Effector CD4-positive, alpha-beta T cell (primary cell): ENCODE results near the gene GRAP2.
A peak's percentile ranks its signal among the peaks of the same experiment; 100 is the strongest.
"Not testable (repeated sequence)": the region's sequence is repeated elsewhere in the genome, so short reads cannot be mapped to it uniquely, and the experiment has no call there.

Source experiments
- DNase-seq: peaks from one replicate; pipeline ENCODE4 v3.0.0-alpha.2; 2020
- total RNA-seq: gene quantifications from one replicate; lab custom pipeline; 2026; lab: John Stamatoyannopoulos, UW

The GRAP2 gene
- 67.0 reads per million, percentile 74 among the genes with 10 or more reads in this experiment for total RNA-seq

DNA sequence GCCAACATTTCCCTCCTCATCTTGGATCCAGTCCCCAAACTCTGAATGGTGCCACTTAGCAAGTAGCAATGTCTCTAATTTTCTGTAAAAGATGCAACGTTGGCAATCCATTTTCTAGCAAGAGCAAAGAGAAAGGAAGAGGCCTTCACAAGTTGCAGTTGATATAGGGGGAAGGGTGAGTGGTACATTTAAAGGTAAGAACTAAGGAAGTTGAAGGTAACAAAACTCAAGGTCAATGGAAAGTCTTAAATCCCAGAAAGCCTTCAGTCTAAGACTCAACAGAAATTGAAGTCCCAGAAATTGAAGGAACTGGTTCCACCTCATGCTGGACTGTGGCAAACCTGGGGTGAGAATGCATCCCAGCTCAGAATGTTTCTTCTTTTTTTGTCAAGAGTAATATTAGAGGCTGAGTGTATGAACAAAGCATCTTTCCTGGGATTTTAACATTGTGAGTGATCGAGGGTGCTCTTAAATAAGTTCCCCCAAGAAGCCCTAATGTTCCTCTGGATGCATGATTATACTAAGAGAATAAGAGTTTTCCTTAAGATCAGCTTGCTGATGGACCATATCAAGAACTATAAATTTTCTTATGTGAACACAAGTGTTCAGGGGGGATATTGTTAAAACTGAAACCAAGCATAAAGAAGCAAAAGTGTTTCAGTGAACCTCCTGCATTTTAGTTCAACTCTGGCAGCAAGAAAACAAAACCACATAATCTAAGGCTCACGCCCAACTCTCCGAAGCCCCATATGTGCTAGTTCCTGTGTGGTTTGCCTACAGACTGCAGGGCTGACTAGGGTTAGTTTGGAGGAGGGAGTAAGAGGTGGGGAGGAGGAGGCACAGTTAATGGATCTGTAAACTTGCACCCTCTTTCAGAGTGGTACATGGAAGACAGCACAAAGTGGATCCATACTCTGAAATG is at the start of gene GRAP2:
GRAP2 (plus strand) TSS at position 779 of the 922 bp plus-strand sequence. CDS start 46,023 bp downstream, outside the sequence.
- DNase-seq: peak; percentile 62

DNA sequence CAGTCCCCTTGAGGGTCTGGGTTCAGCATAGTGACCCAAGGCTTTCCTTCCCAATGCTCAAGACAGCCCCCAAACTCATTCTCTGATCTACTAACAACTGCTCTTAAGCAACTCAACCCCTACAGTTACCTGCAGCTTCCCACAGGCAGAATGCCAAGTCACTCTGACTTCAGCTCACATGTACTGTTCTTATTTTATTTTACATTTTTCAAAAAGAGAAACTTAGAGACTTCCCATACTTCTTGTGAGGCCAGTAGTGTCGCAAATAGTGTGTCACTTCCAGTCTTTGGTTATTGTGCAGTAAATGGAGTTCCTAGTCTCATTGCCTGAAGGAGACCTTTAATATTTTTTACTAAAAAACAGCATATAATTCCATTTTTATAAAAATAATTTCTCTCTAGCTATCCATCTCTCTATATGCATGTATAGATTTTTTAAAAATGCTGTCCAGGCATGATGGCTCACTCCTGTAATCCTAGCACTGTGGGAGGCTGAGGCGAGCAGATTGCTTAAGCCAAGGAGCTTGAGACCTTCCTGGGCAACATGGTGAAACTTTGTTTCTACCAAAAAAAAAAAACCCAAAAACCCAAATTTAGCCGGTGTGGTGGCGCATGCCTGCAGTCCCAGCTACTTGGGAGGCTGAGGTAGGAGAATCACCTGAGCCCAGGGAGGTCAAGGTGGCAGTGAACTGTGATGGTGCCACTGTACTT is 49.1 kb upstream of the GRAP2 start:
- no peak for DNase-seq

DNA sequence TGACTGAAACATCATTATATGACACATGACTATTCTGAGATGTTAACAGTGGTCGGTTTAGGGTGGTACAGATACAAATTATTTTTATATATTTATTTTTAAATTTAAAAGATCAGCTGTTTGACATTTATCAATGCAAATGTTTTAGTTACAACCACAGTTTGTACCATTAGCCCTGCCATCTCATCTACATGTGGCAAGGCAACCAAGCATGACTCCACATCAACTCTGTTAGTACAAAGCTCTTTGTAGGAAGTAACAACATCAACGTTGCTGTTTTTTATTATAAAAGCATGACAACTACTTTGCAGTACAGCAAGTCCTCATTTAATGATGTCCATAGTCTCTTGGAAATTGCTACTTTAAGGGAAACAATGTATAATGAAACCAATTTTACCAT is 48.1 kb upstream of the GRAP2 start:
- no peak for DNase-seq

DNA sequence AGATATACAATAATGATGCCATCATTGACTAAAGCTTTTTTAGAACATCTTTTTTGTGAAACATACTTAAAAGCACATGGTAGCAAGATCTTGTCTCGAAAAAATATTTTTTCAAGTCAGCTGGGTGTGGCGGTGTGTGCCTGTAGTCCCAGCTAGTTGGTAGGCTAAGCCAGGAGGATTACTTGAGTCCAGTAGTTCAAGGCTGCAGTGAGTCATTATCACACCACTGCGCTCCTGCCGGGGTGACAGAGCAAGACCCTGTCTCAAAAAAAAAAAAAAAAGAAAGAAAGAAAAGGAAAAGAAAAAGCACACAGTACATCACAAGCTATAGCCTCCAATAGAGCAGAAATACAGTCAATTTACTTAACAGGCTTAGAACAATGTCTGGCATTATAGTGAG is 44.3 kb upstream of the GRAP2 start:
- DNase-seq: no peak

DNA sequence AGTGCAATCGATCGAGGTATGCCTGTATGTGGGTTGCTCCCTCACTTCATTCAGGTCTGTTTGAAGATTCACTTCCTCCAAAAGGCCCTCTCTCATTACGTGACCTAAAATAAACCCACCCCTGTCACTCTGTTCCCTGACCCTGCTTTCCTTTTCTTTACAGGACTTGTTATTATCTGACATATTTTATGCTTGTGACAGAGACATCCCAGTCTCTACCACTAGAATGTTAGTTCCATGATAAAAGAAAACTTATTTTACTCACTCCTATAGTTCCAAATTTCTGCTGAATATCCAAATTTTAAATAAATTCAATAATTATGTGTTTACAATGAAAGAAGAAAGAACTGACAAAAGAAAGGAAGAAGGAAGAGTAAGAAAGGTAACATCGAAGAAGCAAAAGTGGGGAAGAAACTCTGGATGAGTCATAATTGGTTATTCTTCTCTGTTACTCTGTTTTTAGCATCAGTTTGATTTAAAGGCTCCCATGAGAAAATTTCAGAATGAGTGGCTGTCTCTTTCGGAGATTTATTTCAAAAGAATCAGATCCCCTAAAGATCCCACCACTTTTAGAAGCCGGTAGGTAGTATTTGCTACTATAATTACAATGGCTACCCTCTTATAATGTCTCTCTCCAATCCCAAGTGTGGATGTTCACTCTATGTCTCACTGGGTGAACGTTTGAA is 40.8 kb upstream of the GRAP2 start:
- DNase-seq: no peak

DNA sequence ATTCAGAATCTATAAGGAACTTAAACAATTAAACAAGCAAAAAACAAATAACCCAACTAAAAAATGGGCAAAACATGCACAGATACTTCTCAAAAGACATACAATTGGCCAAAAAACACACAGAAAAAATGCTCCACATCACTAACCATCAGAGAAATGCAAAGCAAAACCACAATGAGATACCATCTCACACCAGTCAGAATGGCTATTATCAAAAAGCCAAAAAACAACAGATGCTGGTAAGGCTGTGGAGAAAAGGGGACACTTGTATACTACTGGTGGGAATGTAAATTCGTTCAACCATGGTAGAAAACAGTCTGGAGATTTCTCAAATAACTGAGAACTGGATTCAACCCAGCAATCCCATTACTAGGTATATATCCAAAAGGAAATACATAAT is 32.1 kb upstream of the GRAP2 start:
- no peak for DNase-seq

DNA sequence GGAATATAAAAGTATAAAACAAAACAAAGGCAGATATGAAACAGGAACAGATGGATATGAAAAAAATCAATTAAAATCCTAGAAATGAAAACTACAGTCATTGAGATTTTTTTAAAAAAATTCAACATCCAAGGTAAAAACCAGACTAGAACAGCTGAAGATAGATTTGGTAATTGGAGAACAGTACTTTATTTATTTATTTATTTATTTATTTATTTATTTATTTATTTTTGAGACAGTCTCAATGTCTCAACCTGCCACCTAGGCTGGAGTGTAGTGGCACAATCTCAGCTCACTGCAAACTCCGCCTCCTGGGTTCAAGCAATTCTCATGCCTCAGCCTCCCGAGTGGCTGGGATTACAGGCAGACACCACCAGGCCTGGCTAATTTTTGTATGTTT is 31.1 kb upstream of the GRAP2 start:
- DNase-seq: not testable (repeated sequence)

DNA sequence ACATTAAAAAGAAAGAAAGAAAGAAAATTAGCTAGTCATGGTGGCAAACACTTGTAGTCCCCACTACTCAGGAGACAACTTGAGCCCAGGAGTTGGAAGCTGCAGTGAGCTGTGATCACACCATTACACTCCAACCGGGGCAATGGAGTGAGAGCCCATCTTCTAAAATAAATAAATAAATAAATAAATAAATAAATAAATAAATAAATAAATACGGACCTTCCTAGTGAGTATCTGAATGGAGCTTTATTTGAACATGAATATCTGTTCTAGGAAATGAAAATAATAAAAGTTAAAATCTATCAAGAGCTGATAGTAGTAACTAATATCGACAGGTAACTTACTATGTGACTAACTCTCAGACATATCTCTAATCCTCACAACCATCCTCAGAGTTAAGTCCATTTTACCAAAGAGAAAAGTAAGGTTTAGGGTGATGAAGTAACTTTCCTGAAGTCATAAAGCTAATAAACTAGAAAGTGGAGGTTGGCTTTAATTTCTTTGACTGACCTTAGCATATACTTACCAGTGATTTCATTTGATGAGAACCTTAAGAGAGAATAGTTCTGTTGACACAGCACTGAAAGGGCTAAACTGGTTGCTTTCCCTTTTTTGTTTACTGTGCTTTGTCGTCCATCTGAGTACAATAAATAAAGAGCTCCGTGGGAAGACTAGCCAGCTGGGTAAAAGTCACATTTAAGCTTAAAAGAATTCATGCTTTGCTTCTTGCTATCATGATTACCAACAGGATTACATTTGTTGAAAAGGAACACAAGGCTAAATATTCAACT is 29.7 kb upstream of the GRAP2 start:
- no peak for DNase-seq

DNA sequence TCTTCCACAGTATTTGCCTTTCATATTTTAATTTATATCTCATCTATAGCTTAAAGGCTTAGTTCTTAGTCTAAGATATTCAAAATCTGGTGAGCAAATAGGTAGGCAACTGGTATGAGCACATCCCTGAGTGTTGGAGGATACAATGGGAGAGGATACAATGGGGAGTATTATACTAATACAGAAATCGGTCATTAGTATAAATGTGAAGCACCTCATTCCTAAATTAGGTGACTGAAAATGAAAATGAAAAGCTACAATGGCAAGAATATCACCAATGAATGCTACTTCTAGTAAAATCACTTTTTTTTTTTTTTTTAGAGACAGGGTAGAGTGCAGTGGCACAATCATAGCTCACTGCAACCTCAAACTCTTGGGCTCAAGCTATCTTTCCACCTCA is 28.3 kb upstream of the GRAP2 start:
- no peak for DNase-seq

DNA sequence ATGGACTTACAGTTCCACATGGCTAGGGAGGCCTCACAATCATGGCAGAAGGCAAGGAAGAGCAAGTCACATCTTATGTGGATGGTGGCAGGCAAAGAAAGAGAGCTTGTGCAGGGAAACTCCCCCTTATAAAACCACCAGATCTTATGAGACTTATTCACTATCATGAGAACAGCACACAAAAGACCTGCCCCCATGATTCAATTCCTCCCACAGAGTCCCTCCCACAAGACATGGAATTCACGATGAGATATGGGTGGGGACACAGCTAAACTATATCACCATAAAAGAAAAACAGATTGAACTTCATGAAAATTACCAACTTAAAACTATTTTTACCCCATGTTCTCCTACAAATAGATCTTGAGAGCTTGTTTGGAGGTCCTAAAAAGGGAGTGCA is 26.9 kb upstream of the GRAP2 start:
- no peak for DNase-seq

DNA sequence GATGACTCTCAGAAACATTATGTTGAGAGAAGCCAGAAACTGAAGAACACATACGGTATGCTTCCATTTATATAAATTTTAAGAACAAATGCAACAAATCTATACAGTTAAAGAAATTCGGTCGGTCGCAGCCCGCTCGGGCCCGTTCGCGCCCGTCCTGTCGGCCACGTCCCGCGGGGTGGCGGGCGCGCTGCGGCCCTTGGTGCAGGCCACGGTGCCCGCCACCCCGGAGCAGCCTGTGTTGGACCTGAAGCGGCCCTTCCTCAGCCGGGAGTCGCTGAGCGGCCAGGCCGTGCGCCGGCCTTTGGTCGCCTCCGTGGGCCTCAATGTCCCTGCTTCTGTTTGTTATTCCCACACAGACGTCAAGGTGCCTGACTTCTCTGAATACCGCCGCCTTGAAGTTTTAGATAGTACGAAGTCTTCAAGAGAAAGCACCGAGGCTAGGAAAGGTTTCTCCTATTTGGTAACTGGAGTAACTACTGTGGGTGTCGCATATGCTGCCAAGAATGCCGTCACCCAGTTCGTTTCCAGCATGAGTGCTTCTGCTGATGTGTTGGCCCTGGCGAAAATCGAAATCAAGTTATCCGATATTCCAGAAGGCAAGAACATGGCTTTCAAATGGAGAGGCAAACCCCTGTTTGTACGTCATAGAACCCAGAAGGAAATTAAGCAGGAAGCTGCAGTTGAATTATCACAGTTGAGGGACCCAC is 25.6 kb upstream of the GRAP2 start:
- DNase-seq: not testable (repeated sequence)

DNA sequence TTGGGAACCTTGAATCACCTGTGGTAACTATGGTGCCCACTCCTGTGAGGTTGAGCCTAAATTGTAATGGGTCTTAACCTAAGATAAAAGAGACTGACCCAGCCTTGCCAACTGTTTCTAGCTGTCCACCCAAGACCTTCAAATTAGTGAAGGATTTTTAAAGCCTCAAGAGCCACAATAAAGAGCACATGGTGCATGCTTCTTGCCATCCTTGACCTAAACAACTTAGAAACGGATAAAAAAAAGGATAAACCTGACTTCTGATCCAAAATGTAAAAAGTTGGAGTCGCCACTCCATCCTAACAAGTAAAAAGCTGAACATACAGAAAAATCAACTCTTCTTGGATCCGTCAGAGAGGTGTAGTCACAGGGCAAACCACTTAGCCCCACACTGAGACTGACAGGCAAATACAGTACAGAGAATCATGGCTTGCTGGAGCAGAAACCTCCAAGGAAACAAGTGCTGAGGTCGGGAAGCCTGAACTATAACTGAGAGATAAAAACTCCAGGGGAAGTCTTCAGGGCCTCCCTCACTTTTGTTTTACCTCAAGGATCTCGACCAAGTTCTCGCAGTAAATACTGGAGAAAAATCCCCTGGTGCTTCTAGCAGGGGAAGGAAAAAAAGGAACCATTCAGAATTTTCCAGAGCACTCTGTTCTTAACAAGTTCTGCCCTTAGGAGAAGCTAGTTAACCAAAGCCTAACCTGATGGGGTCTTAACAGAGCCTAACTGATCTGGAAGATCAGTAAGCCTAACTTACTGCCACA is 23.6 kb upstream of the GRAP2 start:
- no peak for DNase-seq

DNA sequence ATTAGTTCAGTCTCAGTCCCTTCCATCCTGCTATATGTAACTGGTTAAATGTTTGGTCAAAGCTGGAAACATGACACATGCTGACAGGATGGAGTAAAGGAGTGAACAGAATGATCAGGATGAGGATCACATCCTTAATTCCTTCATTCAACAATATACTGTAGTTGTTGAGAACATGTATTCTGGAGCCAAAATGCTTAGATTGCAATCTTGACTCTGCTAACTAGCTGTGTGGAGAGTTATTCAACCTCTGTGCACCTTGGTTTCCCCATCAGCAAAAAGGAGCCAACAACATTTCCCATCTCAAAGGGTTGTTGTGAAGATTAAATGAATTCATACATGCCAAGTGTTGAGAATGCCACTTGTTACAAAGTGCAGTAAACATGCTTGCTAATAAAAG is 20.2 kb upstream of the GRAP2 start:
- DNase-seq: no peak

DNA sequence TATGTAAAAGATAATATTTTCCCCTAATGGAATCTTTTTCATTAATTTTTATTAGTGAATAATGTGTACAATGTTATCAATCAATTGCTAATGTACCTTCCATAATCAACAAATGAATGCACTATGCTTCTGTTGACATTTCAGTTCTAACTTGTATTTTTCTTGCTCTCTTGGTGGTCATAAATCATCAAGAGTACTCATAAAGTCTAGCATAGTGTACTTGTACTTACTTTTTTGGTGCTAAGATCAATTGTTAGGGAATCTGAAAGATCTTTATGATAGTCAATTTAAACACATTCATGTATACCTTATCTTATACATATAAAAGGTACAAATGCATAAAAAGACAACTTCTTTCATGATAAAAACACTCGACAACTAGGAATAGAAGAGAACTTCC is 17.8 kb upstream of the GRAP2 start:
- DNase-seq: no peak

DNA sequence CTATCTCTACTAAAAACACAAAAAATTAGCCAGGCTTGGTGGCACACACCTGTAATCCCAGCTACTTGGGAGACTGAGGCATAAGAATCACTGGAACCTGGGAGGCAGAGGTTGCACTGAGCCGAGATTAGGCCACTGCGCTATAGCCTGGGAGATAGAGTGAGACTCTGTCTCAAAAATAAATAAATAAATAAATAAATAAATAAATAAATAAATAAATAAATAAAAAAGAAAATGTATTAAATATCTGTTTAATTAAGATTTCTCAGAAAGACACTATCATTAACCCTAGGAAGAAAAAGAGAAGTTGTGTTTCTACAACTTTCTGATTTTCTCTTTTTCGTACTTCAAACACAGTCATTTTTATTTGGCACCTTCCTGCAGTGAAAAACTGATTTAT is 11.0 kb upstream of the GRAP2 start:
- not testable (repeated sequence) for DNase-seq

DNA sequence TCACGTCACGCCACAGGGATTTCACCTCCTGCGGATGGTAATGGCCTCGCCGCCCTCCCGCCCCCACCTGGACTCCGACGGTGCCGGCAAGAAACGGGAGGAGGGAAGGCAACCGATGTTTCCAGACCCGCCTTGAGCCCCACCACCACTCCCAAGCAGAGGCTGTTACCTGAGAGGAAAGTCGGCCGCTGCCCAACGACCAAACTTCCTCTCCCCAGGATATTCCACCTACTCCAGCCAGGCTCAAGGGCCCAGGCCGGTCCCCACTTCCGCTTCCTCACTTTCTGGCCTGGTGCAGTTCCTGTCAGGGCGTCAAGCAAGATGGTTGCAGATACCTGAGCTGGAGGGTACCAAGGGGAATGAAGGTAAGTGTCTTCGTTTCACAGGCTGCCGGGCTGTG is 7.4 kb upstream of the GRAP2 start, which contains the start of gene ENTHD1:
ENTHD1 (minus strand) TSS at position 235 of the 400 bp plus-strand sequence. CDS start 6,012 bp downstream, outside the sequence.
- no peak for DNase-seq

DNA sequence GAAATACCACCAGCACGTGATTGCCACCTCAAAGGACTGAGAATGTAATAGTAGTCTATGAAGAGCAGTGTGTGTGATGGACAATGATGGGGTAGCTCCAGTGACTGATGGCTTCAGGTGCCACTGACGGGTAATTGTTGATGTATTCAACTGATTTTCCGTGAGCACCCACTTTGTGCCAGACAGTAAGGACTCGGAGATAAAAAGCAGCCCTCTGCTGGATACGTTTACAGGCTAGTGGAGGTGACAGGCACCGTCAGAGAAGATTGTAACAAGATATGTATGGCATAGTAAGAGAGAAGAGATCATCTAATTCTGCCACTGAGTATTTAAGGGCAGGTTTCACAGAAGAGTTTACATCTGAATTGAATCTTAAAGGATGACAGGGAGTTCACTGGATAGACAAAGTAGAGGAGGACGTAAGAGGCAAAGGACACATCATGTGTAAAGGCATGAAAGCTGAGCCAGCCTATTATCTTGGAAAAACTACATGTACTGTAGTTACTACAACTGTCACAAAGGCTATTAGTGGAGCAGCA is 6.3 kb upstream of the GRAP2 start:
- DNase-seq: no peak

DNA sequence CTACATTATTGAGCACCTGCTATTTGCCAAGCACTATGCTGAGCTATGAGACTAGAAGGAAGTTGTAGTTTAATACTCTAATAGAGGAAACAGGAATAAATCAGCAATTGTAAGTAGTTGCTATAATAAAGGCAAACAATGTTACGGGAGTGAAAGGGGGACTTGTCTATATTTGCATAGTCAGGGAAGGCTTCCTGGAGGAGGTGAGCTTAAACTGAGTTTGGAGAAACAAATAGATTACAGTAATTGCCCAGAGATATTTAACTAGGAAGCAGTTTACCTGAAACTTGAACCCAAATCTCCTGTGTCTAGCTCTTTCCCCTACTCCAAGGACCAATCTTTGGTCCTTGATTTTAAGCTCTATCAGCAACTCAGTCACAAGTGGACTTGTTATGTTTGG is 5.2 kb upstream of the GRAP2 start:
- no peak for DNase-seq

DNA sequence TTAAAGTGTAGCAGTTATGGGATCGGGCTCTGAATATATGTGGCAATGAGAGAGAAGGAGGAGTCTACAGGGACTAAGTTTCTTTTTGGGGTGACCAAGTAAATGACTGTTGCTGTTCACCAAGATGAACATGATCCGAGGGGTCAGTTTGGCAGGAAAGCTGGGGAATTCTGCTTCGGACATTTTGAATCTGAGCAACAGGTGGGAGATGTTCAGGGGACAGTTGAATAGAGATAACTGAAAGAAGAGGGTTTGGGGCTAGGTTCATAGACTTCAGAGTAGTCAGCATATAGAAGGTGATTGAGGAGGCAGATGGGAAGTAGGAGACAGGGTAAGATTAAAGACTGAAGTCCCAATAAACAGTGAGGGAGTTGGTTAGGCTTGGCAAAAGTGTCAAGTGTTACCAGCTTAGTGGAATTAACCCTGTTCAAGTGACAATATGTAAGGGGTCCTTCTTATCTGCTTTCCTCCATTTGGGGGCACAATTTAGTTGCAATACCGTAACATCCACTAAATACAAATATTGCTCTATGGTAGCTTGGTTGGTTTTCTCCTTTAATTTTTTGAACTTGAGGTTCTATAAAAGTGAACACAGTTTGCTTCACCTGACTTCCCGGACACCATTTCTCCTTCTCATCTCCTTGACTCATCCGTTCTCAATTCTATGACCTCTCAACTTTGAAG is 4.4 kb upstream of the GRAP2 start:
- no peak for DNase-seq

DNA sequence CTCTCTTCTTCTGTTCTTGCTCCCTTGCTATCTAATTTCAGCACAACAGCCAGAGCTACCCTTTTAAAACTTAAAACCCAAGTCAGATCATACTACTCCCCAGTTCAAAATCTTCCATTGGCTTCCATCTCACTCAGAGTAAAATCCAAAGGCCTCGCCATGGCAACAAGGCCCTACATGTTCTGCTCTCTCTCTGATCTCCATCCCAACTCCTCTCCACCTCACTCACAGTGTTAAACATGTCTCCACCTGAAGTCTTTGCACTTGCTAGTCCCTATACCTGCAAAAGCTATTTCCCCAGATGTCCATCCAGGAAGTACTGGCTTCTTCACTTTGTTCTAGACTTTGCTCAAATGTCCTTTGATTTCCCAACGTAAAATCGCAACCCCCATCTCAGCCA is 3.0 kb upstream of the GRAP2 start:
- DNase-seq: no peak
